Gastrocnemius medialis (tissue), 4 donors: ENCODE measurements around the gene DEGS2.

ENCODE experiments used
- CTCF ChIP-seq, 5 experiments: fragments of 450-650 bp in 3 of 5; fragments of 200-600 bp in 2 of 5; sonication (generic) in 2 of 5; IDR thresholded peaks in 4 of 5; conservative IDR thresholded peaks in 1 of 5; 1 replicate in 4 of 5; 2 replicates in 1 of 5; pipeline ENCODE4 v1.5.1; 2016 to 2019; ENCODE audit warnings: antibody characterized with exemption in 5 of 5, mild to moderate bottlenecking in 3 of 5, moderate library complexity in 3 of 5
- POLR2A ChIP-seq, 2 donors: fragments of 450-650 bp; IDR thresholded peaks; one replicate each; pipeline ENCODE4 v1.6.1; 2017; ENCODE audit warnings: antibody characterized with exemption in 2 of 2, mild to moderate bottlenecking in 2 of 2, moderate library complexity in 2 of 2

- no peak for TF ChIP-seq POLR2A (IDR thresholded peaks at IDR 0.05)
- no peak for TF ChIP-seq CTCF (IDR thresholded peaks at IDR 0.05 in 4 of 5, conservative IDR thresholded peaks at IDR 0.05 in 1 of 5)
Measured at GRCh38 chr14:100122481-100123223, 36.8 kb downstream of the DEGS2 start.
